Frontal cortex (tissue), 4 donors: ENCODE results near the gene RBM20. TPM values are rescaled to one million over a fixed set of nuclear protein-coding genes. Genes with fewer than 3 reads are reported as not detected.

ENCODE experiments used
- DNase-seq, 2 donors: peaks; one replicate each; pipeline ENCODE4 v3.0.0; 2012; ENCODE audit warnings: low spot score in 2 of 2
- FAIRE-seq: peaks from 2 replicates; lab custom pipeline; 2012; peaks lifted over from hg19 to GRCh38; lab: Jason Lieb, UNC
- total RNA-seq: library from RNA; depleted of rRNA; stranded (reverse); fragments of >200 nt; gene quantifications from one replicate; pipeline ENCODE4 v1.2.3, GENCODE V29; 2014
- donor health status: control.
- donor health status: control.
- donor health status: control.

Gene RBM20
- total RNA-seq, 1 donor from 2014 or later = 0.41 TPM

GRCh38 chr10:110817614-110818013 lies 173.5 kb downstream of the RBM20 start:
- no peak for DNase-seq
- no peak for FAIRE-seq

- DNase-seq (no peak), FAIRE-seq (no peak)
Measured at GRCh38 chr10:110818311-110819256, 174.4 kb downstream of the RBM20 start.

GRCh38 chr10:110820321-110820814 lies 176.2 kb downstream of the RBM20 start:
- FAIRE-seq = no peak
- peak in 1 of 2 donors; percentile 36 for DNase-seq

GRCh38 chr10:110821508-110821907 lies 177.4 kb downstream of the RBM20 start:
- DNase-seq (no peak), FAIRE-seq (no peak)

GRCh38 chr10:110822035-110822711 lies 178.0 kb downstream of the RBM20 start:
- FAIRE-seq (no peak), DNase-seq (no peak)

- DNase-seq (no peak), FAIRE-seq (no peak)
Measured at GRCh38 chr10:110822712-110823311, 178.7 kb downstream of the RBM20 start.

- no peak for FAIRE-seq
Measured at GRCh38 chr10:110824152-110824441, 180.0 kb downstream of the RBM20 start.

GRCh38 chr10:110824660-110825059 lies 180.5 kb downstream of the RBM20 start:
- no peak for DNase-seq
- FAIRE-seq = no peak

More at GRCh38 chr10:110824152-110824441, 180.0 kb downstream of the RBM20 start:
- no peak for DNase-seq

- FAIRE-seq (no peak), DNase-seq (no peak)
Measured at GRCh38 chr10:110825508-110825907, 181.4 kb downstream of the RBM20 start.

GRCh38 chr10:110827410-110827809 lies 183.3 kb downstream of the RBM20 start:
- DNase-seq = no peak
- FAIRE-seq = no peak

GRCh38 chr10:110827875-110828274 lies 183.7 kb downstream of the RBM20 start:
- DNase-seq (no peak), FAIRE-seq (no peak)

GRCh38 chr10:110828525-110828924 lies 184.4 kb downstream of the RBM20 start:
- DNase-seq = no peak
- FAIRE-seq = no peak

- DNase-seq (no peak), FAIRE-seq (no peak)
Measured at GRCh38 chr10:110829721-110830410, 185.7 kb downstream of the RBM20 start.

GRCh38 chr10:110833234-110833940 lies 189.3 kb downstream of the RBM20 start:
- DNase-seq (no peak), FAIRE-seq (no peak)

GRCh38 chr10:110833941-110834628 lies 189.9 kb downstream of the RBM20 start:
- no peak for DNase-seq
- no peak for FAIRE-seq

GRCh38 chr10:110834629-110835301 lies 190.6 kb downstream of the RBM20 start:
- FAIRE-seq (no peak), DNase-seq (no peak)

GRCh38 chr10:110835841-110836240 lies 191.7 kb downstream of the RBM20 start:
- no peak for DNase-seq
- FAIRE-seq = no peak

GRCh38 chr10:110836706-110837105 lies 192.6 kb downstream of the RBM20 start:
- DNase-seq (no peak), FAIRE-seq (no peak)
